ENCODE results near the gene SLC22A5.
"Not testable (repeated sequence)": the region's sequence is repeated elsewhere in the genome, so short reads cannot be mapped to it uniquely, and the experiment has no call there.

SLC22A5 gene

GRCh38 chr5:132414634-132415378 lies 45.3 kb downstream of the SLC22A5 start:
- H3K27ac Mint-ChIP-seq: no peak overlapping the region
- no peaks in the 10 kb centered on the region for H3K9me3 Mint-ChIP-seq
- no peak overlapping the region for H3K4me3 Mint-ChIP-seq
- H3K4me1 Mint-ChIP-seq: peaks cover 12% of the 10 kb centered on the region
- DNase-seq: no peak
- H3K27me3 Mint-ChIP-seq (ENCODE audit: low read depth, poor library complexity): peaks cover 16% of the 10 kb centered on the region
- H3K36me3 Mint-ChIP-seq (ENCODE audit: low read depth): no peaks in the 10 kb centered on the region
- TF ChIP-seq CTCF (IDR thresholded peaks at IDR 0.05): no peak

- not testable (repeated sequence) for H3K9me3 Mint-ChIP-seq; DNase-seq; H3K36me3 Mint-ChIP-seq (ENCODE audit: low read depth); H3K4me3 Mint-ChIP-seq; H3K27ac Mint-ChIP-seq
- peaks cover 13% of the 10 kb centered on the region for H3K27me3 Mint-ChIP-seq (ENCODE audit: low read depth, poor library complexity)
- H3K4me1 Mint-ChIP-seq: peaks cover 19% of the 10 kb centered on the region
Measured at GRCh38 chr5:132415516-132415915, 46.0 kb downstream of the SLC22A5 start.

- H3K27ac Mint-ChIP-seq: no peak overlapping the region
- no peaks in the 10 kb centered on the region for H3K9me3 Mint-ChIP-seq
- no peak overlapping the region for H3K4me3 Mint-ChIP-seq
- no peak for DNase-seq
- peaks cover 13% of the 10 kb centered on the region for H3K27me3 Mint-ChIP-seq (ENCODE audit: low read depth, poor library complexity)
- TF ChIP-seq CTCF (IDR thresholded peaks at IDR 0.05): no peak
- H3K36me3 Mint-ChIP-seq (ENCODE audit: low read depth): no peaks in the 10 kb centered on the region
- peaks cover 17% of the 10 kb centered on the region for H3K4me1 Mint-ChIP-seq
Measured at GRCh38 chr5:132416306-132417009, 46.9 kb downstream of the SLC22A5 start.

- H3K36me3 Mint-ChIP-seq (ENCODE audit: low read depth): no peaks in the 10 kb centered on the region
- no peak overlapping the region for H3K4me3 Mint-ChIP-seq
- no peak for TF ChIP-seq CTCF (IDR thresholded peaks at IDR 0.05)
- H3K27ac Mint-ChIP-seq: no peak overlapping the region
- H3K9me3 Mint-ChIP-seq: no peaks in the 10 kb centered on the region
- DNase-seq: no peak
- H3K27me3 Mint-ChIP-seq (ENCODE audit: low read depth, poor library complexity): peaks cover 13% of the 10 kb centered on the region
- peaks cover 15% of the 10 kb centered on the region for H3K4me1 Mint-ChIP-seq
Measured at GRCh38 chr5:132417010-132417439, 47.5 kb downstream of the SLC22A5 start.

- Mint-ChIP-seq H3K27me3 (ENCODE audit: low read depth, poor library complexity) (peaks cover 14% of the 10 kb centered on the region), H3K36me3 (ENCODE audit: low read depth) (no peaks in the 10 kb centered on the region), H3K4me1 (peaks cover 15% of the 10 kb centered on the region), H3K4me3 (no peak overlapping the region), H3K27ac (no peak overlapping the region), H3K9me3 (no peaks in the 10 kb centered on the region)
- no peak for TF ChIP-seq CTCF (IDR thresholded peaks at IDR 0.05)
- no peak for DNase-seq
Measured at GRCh38 chr5:132417461-132417860, 48.0 kb downstream of the SLC22A5 start.

- Mint-ChIP-seq H3K36me3 (ENCODE audit: low read depth) (no peaks in the 10 kb centered on the region), H3K4me1 (peaks cover 15% of the 10 kb centered on the region), H3K4me3 (no peak overlapping the region), H3K9me3 (no peaks in the 10 kb centered on the region), H3K27ac (no peak overlapping the region), H3K27me3 (ENCODE audit: low read depth, poor library complexity) (peaks cover 16% of the 10 kb centered on the region)
- TF ChIP-seq CTCF (IDR thresholded peaks at IDR 0.05): no peak
- DNase-seq: no peak
Measured at GRCh38 chr5:132417889-132418485, 48.5 kb downstream of the SLC22A5 start.

Data from nephron progenitor cell (in vitro differentiated cells).